Right renal cortex interstitium (tissue), 3 donors: ENCODE data around the gene AGAP1. TPM values are rescaled to one million over a fixed set of nuclear protein-coding genes. Genes with fewer than 3 reads are reported as not detected.
"Not testable (repeated sequence)": the region's sequence is repeated elsewhere in the genome, so short reads cannot be mapped to it uniquely, and the experiment has no call there.

Source experiments
- DNase-seq, 3 donors: peaks; one replicate each; pipeline ENCODE4 v3.0.0-alpha.2; 2013; ENCODE audit warnings: low read depth in 3 of 3, low spot score in 2 of 3
- polyA plus RNA-seq, 3 donors: library from polyadenylated mRNA; unstranded; fragments of 120-200 nt; gene quantifications; one replicate each; pipeline ENCODE4 v1.2.1, GENCODE V29; 2013; ENCODE audit not compliant: insufficient read length in 3 of 3

Gene AGAP1
- polyA plus RNA-seq, 3 donors = 18.0 to 22.6 (median 21.2) TPM

GRCh38 chr2:236089271-236090026 is 595.6 kb downstream of the AGAP1 start:
- DNase-seq = no peak

GRCh38 chr2:236090027-236090382 is 596.2 kb downstream of the AGAP1 start:
- no peak for DNase-seq

DNA sequence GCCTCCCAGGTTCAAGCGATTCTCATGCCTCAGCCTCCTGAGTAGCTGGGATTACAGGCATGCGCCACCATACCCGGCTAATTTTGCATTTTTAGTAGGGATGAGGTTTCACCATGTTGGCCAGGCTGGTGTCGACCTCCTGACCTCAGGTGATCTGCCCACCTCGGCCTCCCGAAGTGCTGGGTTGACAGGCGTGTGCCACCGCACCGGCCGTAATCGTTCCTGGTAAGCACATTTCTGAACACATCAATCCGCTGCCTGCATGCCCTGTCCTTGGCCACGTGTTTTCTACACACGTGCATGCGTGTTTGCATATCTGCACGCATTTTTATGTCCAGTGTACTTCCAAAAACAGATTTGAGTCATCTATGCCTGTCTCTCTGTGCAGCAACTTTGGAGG is 597.0 kb downstream of the AGAP1 start:
- not testable (repeated sequence) for DNase-seq

DNA sequence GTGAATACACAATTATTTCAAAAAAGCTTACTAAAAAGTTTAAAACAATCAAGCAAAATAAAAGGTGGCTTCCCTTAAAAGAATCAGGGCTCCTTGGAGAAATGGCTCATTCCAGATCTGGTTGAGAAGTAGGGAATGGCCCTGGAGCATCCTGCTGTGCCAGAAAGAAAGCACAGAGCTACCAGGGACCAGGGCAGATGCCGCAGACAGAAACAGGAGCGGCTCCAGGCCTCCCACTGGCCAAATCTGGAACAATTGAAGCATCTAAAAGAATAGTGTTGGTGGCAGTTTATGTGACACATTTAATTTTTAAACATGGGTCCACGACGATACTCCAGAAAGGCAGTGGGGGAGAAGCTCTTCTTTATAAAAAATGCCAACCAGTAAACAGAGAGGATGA is 598.9 kb downstream of the AGAP1 start:
- DNase-seq = no peak

- no peak for DNase-seq
Observed at GRCh38 chr2:236093134-236093533, 599.3 kb downstream of the AGAP1 start.

GRCh38 chr2:236095504-236095903 is 601.7 kb downstream of the AGAP1 start:
- DNase-seq = no peak

GRCh38 chr2:236101311-236101950 is 607.6 kb downstream of the AGAP1 start:
- no peak for DNase-seq

- DNase-seq = no peak
Observed at GRCh38 chr2:236102971-236103370, 609.1 kb downstream of the AGAP1 start.

DNA sequence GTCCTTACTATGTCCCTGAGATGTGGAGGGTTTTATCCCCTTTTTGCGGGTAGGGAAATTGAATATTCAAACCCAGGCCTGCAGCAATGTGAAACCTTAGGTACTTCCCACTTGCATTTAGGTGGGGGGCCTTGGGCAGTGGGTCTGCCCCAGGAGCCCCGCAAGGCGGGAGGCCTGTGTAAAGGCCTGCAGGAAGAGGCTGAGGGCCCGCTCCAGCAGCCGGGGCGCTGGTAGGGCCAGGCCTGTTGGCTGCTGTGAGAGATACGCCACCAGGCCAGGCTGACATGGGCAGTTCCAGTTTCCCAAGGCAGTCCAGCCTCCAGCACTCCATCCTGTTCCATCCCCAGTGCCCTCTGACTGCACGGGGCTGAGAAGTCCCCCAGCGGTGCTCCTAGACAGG is 610.1 kb downstream of the AGAP1 start:
- no peak for DNase-seq

GRCh38 chr2:236105955-236106607 is 612.2 kb downstream of the AGAP1 start:
- no peak for DNase-seq

- no peak for DNase-seq
Observed at GRCh38 chr2:236106761-236107160, 612.9 kb downstream of the AGAP1 start.

DNA sequence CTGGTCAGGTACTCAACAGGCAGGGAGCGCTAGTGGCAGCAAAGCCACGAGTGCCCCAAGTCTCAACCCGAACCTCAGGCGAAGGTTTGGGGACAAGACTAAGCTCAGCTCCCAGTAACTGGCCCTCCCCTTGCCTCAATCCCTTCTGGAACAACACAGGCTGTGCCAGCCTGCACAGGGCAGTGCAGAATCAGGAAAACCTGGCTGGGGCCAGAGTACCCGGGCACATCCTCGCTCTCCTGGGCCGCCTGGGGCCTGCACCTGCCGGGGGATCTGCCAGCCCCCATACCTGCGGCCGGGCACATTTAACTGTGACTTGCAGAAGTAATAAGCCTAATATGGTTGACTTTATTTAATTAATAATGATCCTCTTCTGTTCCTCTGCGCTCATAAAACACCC is 613.7 kb downstream of the AGAP1 start:
- no peak for DNase-seq

- no peak for DNase-seq
Observed at GRCh38 chr2:236107942-236108625, 614.2 kb downstream of the AGAP1 start.

DNA sequence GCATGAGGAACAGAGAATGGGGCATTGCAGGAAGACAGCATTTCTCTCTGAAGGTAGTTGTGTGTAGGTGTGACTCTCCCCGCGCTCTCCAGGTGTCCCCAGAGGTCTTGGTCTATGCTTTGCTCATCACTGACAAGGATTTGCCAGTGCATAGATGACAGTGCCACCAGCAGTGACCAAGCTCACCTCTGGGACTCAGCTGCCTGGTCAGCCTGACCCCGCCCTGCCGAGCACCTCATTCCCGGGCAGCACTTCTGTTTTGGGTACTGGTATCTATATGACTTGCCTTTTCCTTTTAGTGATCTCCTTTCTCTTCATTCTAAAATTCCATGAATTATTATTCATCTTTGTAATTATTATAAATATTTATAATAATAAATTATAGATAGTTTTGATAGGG is 615.2 kb downstream of the AGAP1 start:
- no peak for DNase-seq

GRCh38 chr2:236109473-236109872 is 615.6 kb downstream of the AGAP1 start:
- no peak for DNase-seq

GRCh38 chr2:236112466-236112865 is 618.6 kb downstream of the AGAP1 start:
- no peak for DNase-seq

- DNase-seq = no peak
Observed at GRCh38 chr2:236113425-236113824, 619.6 kb downstream of the AGAP1 start.

GRCh38 chr2:236113948-236114347 is 620.1 kb downstream of the AGAP1 start:
- DNase-seq = no peak

DNA sequence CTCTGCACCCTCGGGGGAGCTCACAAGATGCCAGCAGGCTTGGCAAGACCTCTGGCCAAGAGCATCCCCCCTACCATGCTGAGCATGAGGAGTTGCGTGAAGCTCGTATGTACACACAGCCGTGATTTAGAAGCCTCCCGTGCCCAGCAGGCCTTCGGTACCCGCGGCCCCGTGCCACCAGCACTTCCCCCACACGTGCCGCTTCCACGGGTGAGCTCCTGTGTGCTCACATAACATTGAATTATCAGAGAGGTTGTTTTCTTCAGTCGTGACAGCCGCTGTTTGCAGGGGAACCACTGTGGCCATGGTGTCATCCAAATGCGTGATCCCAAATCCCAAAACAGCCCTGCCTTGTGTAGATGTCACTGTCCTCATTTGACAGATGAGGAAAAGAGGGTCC is 621.1 kb downstream of the AGAP1 start:
- DNase-seq = no peak

- DNase-seq = no peak
Observed at GRCh38 chr2:236117401-236117800, 623.6 kb downstream of the AGAP1 start.

- peak in 1 of 3 donors; percentile 18 for DNase-seq
Observed at GRCh38 chr2:236117861-236118269, 624.0 kb downstream of the AGAP1 start.
